SK-N-SH (cell line): ENCODE measurements around the gene FBXO31. TPM values are rescaled to one million over a fixed set of nuclear protein-coding genes. Genes with fewer than 3 reads are reported as not detected.

Experiments used
- CTCF ChIA-PET: fragments of 300-600, 350-600 bp; formaldehyde crosslinking; extraction: SDS; loops from one replicate; lab custom pipeline; 2021; lab: Yijun Ruan, JAX
- POLR2A ChIA-PET: fragments of 350-600 bp; sonication (Branson Sonifier 250); formaldehyde crosslinking; extraction: SDS; loops from one replicate; lab custom pipeline; 2020; ENCODE audit warnings: antibody characterized with exemption, inconsistent platforms; lab: Yijun Ruan, JAX
- DNase-seq: peaks from one replicate; pipeline ENCODE4 v3.0.0; 2012
- H2AFZ ChIP-seq: fragments of 200-600 bp; sonication (generic); 2 replicates; pipeline ENCODE4 v1.8.1; 2016; ENCODE audit warnings: antibody characterized with exemption, mild to moderate bottlenecking, low read depth
- H3F3A ChIP-seq: fragments of 200-600 bp; sonication (generic); replicated peaks from 2 replicates; pipeline ENCODE3; 2016; ENCODE audit warnings: antibody characterized with exemption, mild to moderate bottlenecking; ENCODE audit not compliant: insufficient read depth
- H3K27ac ChIP-seq, 2 experiments: fragments of 200-500 bp in 1 of 2; fragments of 200-600 bp in 1 of 2; sonication (Bioruptor generic) in 1 of 2; sonication (generic), shearing (Covaris generic) in 1 of 2; 2 replicates each; pipeline versions ENCODE4 v1.5.1 to v1.6.1; 2014 to 2016; ENCODE audit warnings: low read depth in 2 of 2, inconsistent platforms in 1 of 2, low read length in 1 of 2, mild to moderate bottlenecking in 1 of 2, mixed read lengths in 1 of 2
- H3K27me3 ChIP-seq: fragments of 200-600 bp; sonication (generic), shearing (Covaris generic); 2 replicates; pipeline ENCODE4 v1.6.1; 2016; ENCODE audit warnings: mixed run types; ENCODE audit not compliant: insufficient read depth
- H3K36me3 ChIP-seq, 2 experiments: fragments of 200-500 bp in 1 of 2; fragments of 200-600 bp in 1 of 2; sonication (Bioruptor generic) in 1 of 2; sonication (generic) in 1 of 2; replicated peaks in 1 of 2; 2 replicates each; pipeline versions ENCODE3 to v1.5.1; 2014 to 2016; ENCODE audit warnings: low read length in 1 of 2, mild to moderate bottlenecking in 1 of 2; ENCODE audit not compliant: insufficient read depth in 2 of 2, control insufficient read depth in 1 of 2
- H3K4me1 ChIP-seq, 2 experiments: fragments of 200-500 bp in 1 of 2; fragments of 200-600 bp in 1 of 2; sonication (Bioruptor generic) in 1 of 2; sonication (generic), shearing (Covaris generic) in 1 of 2; 2 replicates each; pipeline versions ENCODE4 v1.5.1 to v1.6.1; 2014 to 2016; ENCODE audit warnings: low read depth in 1 of 2, low read length in 1 of 2, mixed run types in 1 of 2; ENCODE audit not compliant: insufficient read depth in 2 of 2, control insufficient read depth in 1 of 2
- H3K4me2 ChIP-seq: fragments of 200-600 bp; sonication (generic), shearing (Covaris generic); 2 replicates; pipeline ENCODE4 v1.6.1; 2017; ENCODE audit warnings: mixed run types
- H3K4me3 ChIP-seq, 2 experiments: fragments of 200-500 bp in 1 of 2; fragments of 200-600 bp in 1 of 2; sonication (Bioruptor generic) in 1 of 2; sonication (generic), shearing (Covaris generic) in 1 of 2; 2 replicates each; pipeline versions ENCODE4 v1.5.1 to v1.8.1; 2014 to 2016; ENCODE audit warnings: low read depth in 2 of 2, inconsistent platforms in 1 of 2, low read length in 1 of 2, mild to moderate bottlenecking in 1 of 2, mixed read lengths in 1 of 2, moderate library complexity in 1 of 2
- H3K79me2 ChIP-seq: fragments of 200-600 bp; sonication (generic); 2 replicates; pipeline ENCODE4 v1.8.1; 2017; ENCODE audit warnings: mild to moderate bottlenecking; ENCODE audit not compliant: insufficient read depth
- H3K9ac ChIP-seq: fragments of 200-600 bp; sonication (generic); 2 replicates; pipeline ENCODE4 v1.6.1; 2017; ENCODE audit warnings: mixed run types
- H3K9me2 ChIP-seq: fragments of 200-600 bp; sonication (generic); 2 replicates; pipeline ENCODE4 v1.6.1; 2017; ENCODE audit warnings: mixed run types
- H3K9me3 ChIP-seq: fragments of 200-600 bp; sonication (generic); 2 replicates; pipeline ENCODE4 v1.6.1; 2017; ENCODE audit warnings: mixed run types, mild to moderate bottlenecking, moderate library complexity
- H4K20me1 ChIP-seq: fragments of 200-600 bp; sonication (generic); 2 replicates; pipeline ENCODE4 v1.6.1; 2017; ENCODE audit warnings: mild to moderate bottlenecking, mixed run types; ENCODE audit not compliant: insufficient read depth
- CHD2 ChIP-seq: fragments of 150-350 bp; IDR thresholded peaks from 2 replicates; pipeline ENCODE4 v1.6.1; 2018; ENCODE audit warnings: low read length; ENCODE audit not compliant: partially characterized antibody
- ELF1 ChIP-seq: IDR thresholded peaks from 2 replicates; pipeline ENCODE4 v1.4.0; 2012
- EP300 ChIP-seq, 2 experiments: IDR thresholded peaks; 2 replicates each; pipeline versions ENCODE4 v1.4.0 to v1.6.1; 2012; ENCODE audit warnings: borderline replicate concordance in 1 of 2, low read depth in 1 of 2, low read length in 1 of 2
- FOSL2 ChIP-seq: IDR thresholded peaks from 2 replicates; pipeline ENCODE4 v1.4.0; 2012; ENCODE audit warnings: low read depth, mild to moderate bottlenecking, moderate library complexity, borderline replicate concordance
- FOXM1 ChIP-seq: IDR thresholded peaks from 2 replicates; pipeline ENCODE4 v1.4.0; 2012; ENCODE audit warnings: low read depth, mild to moderate bottlenecking
- GABPA ChIP-seq: IDR thresholded peaks from 2 replicates; pipeline ENCODE4 v1.4.0; 2012; ENCODE audit warnings: low read depth, mild to moderate bottlenecking
- JUND ChIP-seq: IDR thresholded peaks from 2 replicates; pipeline ENCODE4 v1.4.0; 2012
- MEF2A ChIP-seq: IDR thresholded peaks from 2 replicates; pipeline ENCODE4 v1.4.0; 2012; ENCODE audit warnings: low read depth, borderline replicate concordance
- NFIC ChIP-seq: IDR thresholded peaks from 2 replicates; pipeline ENCODE4 v1.4.0; 2012; ENCODE audit warnings: borderline replicate concordance
- NRF1 ChIP-seq: IDR thresholded peaks from 2 replicates; pipeline ENCODE4 v1.6.1; 2012; ENCODE audit warnings: low read depth, mild to moderate bottlenecking, low read length
- PBX3 ChIP-seq: IDR thresholded peaks from 2 replicates; pipeline ENCODE4; 2012
- POLR2AphosphoS5 ChIP-seq: IDR thresholded peaks from 2 replicates; pipeline ENCODE4 v1.6.1; 2012; ENCODE audit warnings: low read depth, low read length
- RCOR1 ChIP-seq: fragments of 150-350 bp; IDR thresholded peaks from 2 replicates; pipeline ENCODE4 v1.6.1; 2017; ENCODE audit warnings: antibody characterized with exemption, low read length
- RFX5 ChIP-seq: IDR thresholded peaks from 2 replicates; pipeline ENCODE4 v1.6.1; 2012; ENCODE audit warnings: mild to moderate bottlenecking, improper control_type of control experiment, low read length
- RXRA ChIP-seq: IDR thresholded peaks from 2 replicates; pipeline ENCODE4 v1.4.0; 2012; ENCODE audit warnings: low read depth, mild to moderate bottlenecking, borderline replicate concordance
- SMC3 ChIP-seq: IDR thresholded peaks from 2 replicates; pipeline ENCODE4 v1.6.1; 2012; ENCODE audit warnings: low read depth, low read length, improper control_type of control experiment
- TAF1 ChIP-seq: IDR thresholded peaks from 2 replicates; pipeline ENCODE4 v1.6.1; 2012; ENCODE audit warnings: low read depth, mild to moderate bottlenecking, low read length, moderate library complexity, borderline replicate concordance
- TCF12 ChIP-seq: IDR thresholded peaks from 2 replicates; pipeline ENCODE4 v1.4.0; 2012
- YY1 ChIP-seq: IDR thresholded peaks from 2 replicates; pipeline ENCODE4 v1.4.0; 2012; ENCODE audit warnings: low read depth, mild to moderate bottlenecking
- WGBS: methylation state at CpG from one replicate; pipeline ENCODE4 v1.1.6; 2017; ENCODE audit warnings: low lambda C conversion rate; 5-methylcytosine and 5-hydroxymethylcytosine counted together
- polyA plus RNA-seq, 3 experiments: library from polyadenylated mRNA; depleted of rRNA; stranded (reverse); fragments of >200 nt; gene quantifications; 2 replicates each; pipeline ENCODE4 v1.2.3, GENCODE V29; 2012
- TF ChIP-seq, protein P1 (sequence below): IDR thresholded peaks from 2 replicates; pipeline ENCODE4 v1.4.0; 2012; ENCODE audit warnings: low read depth, borderline replicate concordance

FBXO31 gene
- polyA plus RNA-seq, 1 of the 3 experiments (the other 2 are of a cell fraction): 14.2 TPM

DNA sequence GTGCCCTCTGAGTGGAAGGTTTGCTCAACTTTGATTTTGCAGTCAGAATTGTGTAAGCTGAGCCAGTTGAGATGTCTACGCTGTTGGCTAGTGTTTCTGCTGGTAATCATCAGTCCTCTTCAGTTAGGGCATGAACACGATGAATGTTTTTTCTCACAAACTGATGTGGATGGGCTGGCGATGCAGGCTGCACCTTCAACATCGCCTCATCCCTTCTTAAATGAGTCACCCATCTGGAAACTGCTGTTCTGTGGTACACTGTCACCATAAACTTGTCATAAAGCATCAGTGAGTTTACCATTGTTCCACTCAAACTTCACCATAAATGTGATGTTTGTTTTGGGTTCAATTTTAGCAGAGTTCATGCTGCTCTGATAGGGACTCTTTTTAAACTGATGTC, 74.8 kb downstream of the FBXO31 start:
- Histone ChIP-seq H3K4me1 (no peaks in the 10 kb centered on the region; a peak in 1 of 4 replicates), H2AFZ (no peak overlapping the region), H3K27ac (no peak overlapping the region), H3K36me3 (no peaks in the 10 kb centered on the region), H3K4me3 (no peak overlapping the region)
- WGBS: 75% methylated on average over 4 of the region's 4 CpGs
- no peak for DNase-seq
- TF ChIP-seq EP300 (IDR thresholded peaks at IDR 0.05; ENCODE audit: borderline replicate concordance in 1 of 2, low read depth in 1 of 2, low read length in 1 of 2) (no peak), RXRA (no peak), NRF1 (no peak), TAF1 (no peak), YY1 (no peak)
- TF ChIP-seq, all 33 proteins: peak for 0
- no peak overlapping the region for H3K9ac ChIP-seq
- ChIA-PET CTCF (no interaction called here), POLR2A (no interaction called here)
- H3K9me3 ChIP-seq: no peaks in the 10 kb centered on the region
- H4K20me1 ChIP-seq: no peaks in the 10 kb centered on the region
- no peak overlapping the region for H3K4me2 ChIP-seq
- H3K27me3 ChIP-seq: no peaks in the 10 kb centered on the region
- no peaks in the 10 kb centered on the region for H3F3A ChIP-seq
- H3K9me2 ChIP-seq: no peaks in the 10 kb centered on the region
- H3K79me2 ChIP-seq: no peaks in the 10 kb centered on the region

DNA sequence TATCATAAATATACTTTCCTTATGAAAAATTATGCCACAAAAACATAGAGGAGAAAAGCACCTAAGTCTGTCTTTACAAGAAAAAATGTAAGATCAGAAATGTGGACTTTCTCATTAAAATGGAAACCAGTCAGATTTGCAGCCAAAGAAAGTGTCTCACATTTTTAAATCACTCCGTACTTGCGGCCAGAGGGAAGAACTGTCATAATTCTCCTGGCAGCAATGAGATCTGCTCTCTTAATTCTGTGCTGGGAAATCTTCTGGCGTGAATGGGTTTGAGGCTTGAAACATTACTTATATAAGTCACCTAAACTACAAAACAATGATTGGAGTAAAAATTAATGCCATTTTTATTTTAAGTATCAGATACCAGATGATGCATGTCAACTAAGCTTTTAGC, 77.1 kb downstream of the FBXO31 start:
- H3K36me3 ChIP-seq: no peaks in the 10 kb centered on the region
- DNase-seq: no peak
- no peak overlapping the region for H3K9ac ChIP-seq
- no peak overlapping the region for H3K4me3 ChIP-seq
- H2AFZ ChIP-seq: no peak overlapping the region
- no peak overlapping the region for H3K27ac ChIP-seq
- H3K4me1 ChIP-seq: no peaks in the 10 kb centered on the region; a peak in 1 of 4 replicates
- H3K27me3 ChIP-seq: no peaks in the 10 kb centered on the region
- no peak overlapping the region for H3K4me2 ChIP-seq
- CTCF ChIA-PET: no interaction called here
- no peaks in the 10 kb centered on the region for H4K20me1 ChIP-seq
- TF ChIP-seq MEF2A: no peak
- TF ChIP-seq ELF1: no peak
- TF ChIP-seq JUND: no peak
- TF ChIP-seq EP300 (IDR thresholded peaks at IDR 0.05; ENCODE audit: borderline replicate concordance in 1 of 2, low read depth in 1 of 2, low read length in 1 of 2): no peak
- TF ChIP-seq GABPA: no peak
- TF ChIP-seq SMC3: no peak
- no peak for TF ChIP-seq RXRA
- TF ChIP-seq FOSL2: no peak
- no peak for TF ChIP-seq CHD2
- TF ChIP-seq RCOR1: no peak
- TF ChIP-seq, protein P1, sequence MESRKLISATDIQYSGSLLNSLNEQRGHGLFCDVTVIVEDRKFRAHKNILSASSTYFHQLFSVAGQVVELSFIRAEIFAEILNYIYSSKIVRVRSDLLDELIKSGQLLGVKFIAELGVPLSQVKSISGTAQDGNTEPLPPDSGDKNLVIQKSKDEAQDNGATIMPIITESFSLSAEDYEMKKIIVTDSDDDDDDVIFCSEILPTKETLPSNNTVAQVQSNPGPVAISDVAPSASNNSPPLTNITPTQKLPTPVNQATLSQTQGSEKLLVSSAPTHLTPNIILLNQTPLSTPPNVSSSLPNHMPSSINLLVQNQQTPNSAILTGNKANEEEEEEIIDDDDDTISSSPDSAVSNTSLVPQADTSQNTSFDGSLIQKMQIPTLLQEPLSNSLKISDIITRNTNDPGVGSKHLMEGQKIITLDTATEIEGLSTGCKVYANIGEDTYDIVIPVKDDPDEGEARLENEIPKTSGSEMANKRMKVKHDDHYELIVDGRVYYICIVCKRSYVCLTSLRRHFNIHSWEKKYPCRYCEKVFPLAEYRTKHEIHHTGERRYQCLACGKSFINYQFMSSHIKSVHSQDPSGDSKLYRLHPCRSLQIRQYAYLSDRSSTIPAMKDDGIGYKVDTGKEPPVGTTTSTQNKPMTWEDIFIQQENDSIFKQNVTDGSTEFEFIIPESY: no peak
- TF ChIP-seq RFX5: no peak
- TF ChIP-seq TAF1: no peak
- no peak for TF ChIP-seq TCF12
- no peak for TF ChIP-seq POLR2AphosphoS5
- no peak for TF ChIP-seq NFIC
- TF ChIP-seq FOXM1: no peak
- TF ChIP-seq PBX3: no peak
- WGBS: 88% methylated on average over 3 of the region's 3 CpGs
- POLR2A ChIA-PET: no interaction called here
- no peaks in the 10 kb centered on the region for H3K9me3 ChIP-seq
- H3F3A ChIP-seq: no peaks in the 10 kb centered on the region
- no peaks in the 10 kb centered on the region for H3K79me2 ChIP-seq
- H3K9me2 ChIP-seq: no peaks in the 10 kb centered on the region
